ENCODE data around the gene CCHCR1. TPM values are rescaled to one million over a fixed set of nuclear protein-coding genes. Genes with fewer than 3 reads are reported as not detected.
A peak's percentile ranks its signal among the peaks of the same experiment; 100 is the strongest.

The CCHCR1 gene
- 42.7 and 45.5 TPM in 2 replicates for total RNA-seq (2021)
- long read RNA-seq, transcript CCHCR1-201 (18 exons, 2,625 nt) = major isoform, 40 of 214 reads
- long read RNA-seq, transcript CCHCR1-203 (18 exons, 2,958 nt) = minor isoform, 19 of 214 reads
- long read RNA-seq, partial matches to known transcripts = 66 of 214 reads
- long read RNA-seq, other reads (novel, unspliced or antisense) = 89 of 214 reads

GRCh38 chr6:31157513-31158139 is at the start of gene CCHCR1:
Gene CCHCR1, minus strand, starts transcription at chr6:31157802. Its CDS starts 202 bp downstream, at chr6:31157600.
- WGBS (ENCODE audit: extremely low coverage, insufficient read length, low lambda C conversion rate) = no CpG with 5 or more reads among the region's 14 CpGs
- Histone ChIP-seq H2BK5ac (ENCODE audit: insufficient read length, low read length) (no peak within 1 kb of the TSS), H2BK15ac (ENCODE audit: low read depth, low read length) (no peak within 1 kb of the TSS), H3K56ac (ENCODE audit: insufficient read length, low read depth, low read length) (no peak within 1 kb of the TSS), H3K4ac (ENCODE audit: low read depth, low read length) (no peak within 1 kb of the TSS), H2AFZ (ENCODE audit: low read length) (no peak within 1 kb of the TSS), H3K18ac (ENCODE audit: insufficient read length, low read depth, low read length) (no peak within 1 kb of the TSS), H4K91ac (ENCODE audit: insufficient read length, low read depth, low read length) (no peak within 1 kb of the TSS), H2BK120ac (ENCODE audit: low read depth, low read length, poor library complexity, severe bottlenecking) (no peak within 1 kb of the TSS), H3K79me2 (ENCODE audit: insufficient read depth, low read length) (no peaks in the 10 kb centered on the region), H3K23me2 (ENCODE audit: insufficient read length, low read depth, low read length, poor library complexity, severe bottlenecking) (peaks cover 14% of the 10 kb centered on the region), H4K20me1 (ENCODE audit: control insufficient read depth, insufficient read depth, insufficient read length) (no peaks in the 10 kb centered on the region), H3K14ac (ENCODE audit: insufficient read depth, low read length) (no peak within 1 kb of the TSS), H2AK5ac (ENCODE audit: insufficient read length, low read length) (no peak within 1 kb of the TSS), H2BK20ac (ENCODE audit: low read depth, low read length, poor library complexity, severe bottlenecking) (no peak within 1 kb of the TSS), H3K9ac (ENCODE audit: extremely low read depth, insufficient read length, low read length) (peak within 1 kb of the TSS; percentile 61), H4K5ac (ENCODE audit: insufficient read length, low read depth, low read length) (no peak within 1 kb of the TSS), H3K23ac (ENCODE audit: insufficient read length, low read depth, low read length) (no peak within 1 kb of the TSS), H3K4me1 (ENCODE audit: insufficient read depth, low read length) (peaks cover 11% of the 10 kb centered on the region; the same call in 1 of the 2 replicates), H3K4me2 (ENCODE audit: insufficient read depth, insufficient read length, low read length) (peak within 1 kb of the TSS; percentile 93), H2BK12ac (ENCODE audit: insufficient read length, low read depth, low read length) (no peak within 1 kb of the TSS), H4K8ac (replicated peaks; ENCODE audit: insufficient read length, low read depth, low read length) (no peak within 1 kb of the TSS), H3K79me1 (ENCODE audit: insufficient read depth, low read depth, low read length, poor library complexity, severe bottlenecking) (no peaks in the 10 kb centered on the region), H3K27ac (ENCODE audit: insufficient read length, low read depth, low read length) (no peak within 1 kb of the TSS), H3K9me3 (ENCODE audit: control insufficient read depth, low read depth, low read length) (no peaks in the 10 kb centered on the region), H3T11ph (ENCODE audit: low read length) (no peak within 1 kb of the TSS), H3K27me3 (ENCODE audit: insufficient read depth, low read length) (no peaks in the 10 kb centered on the region)
- TF ChIP-seq, protein P1, sequence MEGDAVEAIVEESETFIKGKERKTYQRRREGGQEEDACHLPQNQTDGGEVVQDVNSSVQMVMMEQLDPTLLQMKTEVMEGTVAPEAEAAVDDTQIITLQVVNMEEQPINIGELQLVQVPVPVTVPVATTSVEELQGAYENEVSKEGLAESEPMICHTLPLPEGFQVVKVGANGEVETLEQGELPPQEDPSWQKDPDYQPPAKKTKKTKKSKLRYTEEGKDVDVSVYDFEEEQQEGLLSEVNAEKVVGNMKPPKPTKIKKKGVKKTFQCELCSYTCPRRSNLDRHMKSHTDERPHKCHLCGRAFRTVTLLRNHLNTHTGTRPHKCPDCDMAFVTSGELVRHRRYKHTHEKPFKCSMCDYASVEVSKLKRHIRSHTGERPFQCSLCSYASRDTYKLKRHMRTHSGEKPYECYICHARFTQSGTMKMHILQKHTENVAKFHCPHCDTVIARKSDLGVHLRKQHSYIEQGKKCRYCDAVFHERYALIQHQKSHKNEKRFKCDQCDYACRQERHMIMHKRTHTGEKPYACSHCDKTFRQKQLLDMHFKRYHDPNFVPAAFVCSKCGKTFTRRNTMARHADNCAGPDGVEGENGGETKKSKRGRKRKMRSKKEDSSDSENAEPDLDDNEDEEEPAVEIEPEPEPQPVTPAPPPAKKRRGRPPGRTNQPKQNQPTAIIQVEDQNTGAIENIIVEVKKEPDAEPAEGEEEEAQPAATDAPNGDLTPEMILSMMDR (conservative IDR thresholded peaks at IDR 0.05) = no peak
- peaks cover 37 to 38% of the 10 kb centered on the region in 2 experiments for H3K4me1 Mint-ChIP-seq
- peak within 1 kb of the TSS; percentile 92 for H3K4me3 Mint-ChIP-seq
- H3K9me3 Mint-ChIP-seq = no peaks in the 10 kb centered on the region
- peaks cover 2% of the 10 kb centered on the region; the same call in 1 of the 2 replicates for H3K27me3 Mint-ChIP-seq (ENCODE audit: low read depth)
- peaks cover 24 to 59% (median 52%) of the 10 kb centered on the region in 3 experiments for H3K36me3 Mint-ChIP-seq (ENCODE audit: insufficient read depth in 1 of 3, low read depth in 3 of 3)
- no peak for DNase-seq
- H3K27ac Mint-ChIP-seq = peak within 1 kb of the TSS; percentile 90 to 97 (median 94)
